ENCODE results near the gene GLI2.
A peak's percentile ranks its signal among the peaks of the same experiment; 100 is the strongest.

The GLI2 gene

GRCh38 chr2:120771781-120772208 is 36.1 kb downstream of the GLI2 start:
- DNase-seq: no peak

DNA sequence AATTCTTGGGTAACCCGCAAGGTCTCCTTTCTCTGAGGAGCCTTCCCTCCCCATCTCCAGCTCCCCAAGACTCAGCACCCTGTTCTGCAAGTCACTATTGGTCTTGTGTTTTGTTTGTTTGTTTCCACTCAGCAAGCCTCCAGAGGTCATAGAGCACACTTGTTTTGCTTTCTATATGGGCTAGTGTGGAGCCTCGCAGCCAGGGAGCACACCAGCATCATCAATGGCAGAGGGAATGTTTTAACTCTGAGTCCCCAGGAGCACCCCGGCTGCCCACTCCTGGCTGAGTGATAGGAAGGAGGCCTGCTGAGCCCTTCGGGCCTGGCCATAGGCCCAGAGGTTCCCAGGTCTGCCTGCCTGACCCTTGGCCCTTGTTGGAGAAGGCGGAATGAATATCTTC is 36.6 kb downstream of the GLI2 start:
- DNase-seq: no peak

DNA sequence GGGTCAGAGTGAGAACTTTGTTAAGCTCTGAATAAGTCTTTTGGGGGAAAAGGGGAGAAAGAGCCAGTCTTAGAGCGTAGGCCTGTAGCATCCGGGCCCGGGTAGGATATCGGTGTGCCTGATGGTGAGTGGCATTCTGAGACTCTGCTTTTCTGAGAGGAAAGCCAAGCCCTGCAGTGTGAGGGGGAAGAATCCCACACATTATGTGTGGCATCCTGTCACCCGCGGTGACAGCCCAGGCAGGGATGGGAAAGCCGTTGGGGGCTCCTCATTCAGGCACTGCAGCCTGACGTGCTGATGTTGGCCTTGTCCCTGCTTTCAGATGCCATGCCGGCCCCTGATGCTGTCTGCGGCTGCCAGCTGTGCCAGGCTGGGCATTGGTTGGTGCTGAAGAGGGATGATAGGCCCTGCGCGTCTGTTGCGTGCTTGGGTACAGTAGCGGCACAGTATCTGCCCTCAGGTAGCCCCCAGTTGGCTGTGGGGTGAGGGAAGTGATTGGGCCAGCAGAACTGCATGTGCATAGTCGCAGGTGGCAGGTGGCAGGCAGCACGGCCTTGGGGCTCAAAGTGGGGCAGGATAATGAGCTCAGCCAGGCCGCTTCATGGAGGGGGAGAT is 37.6 kb downstream of the GLI2 start:
- no peak for DNase-seq

- DNase-seq: no peak
Observed at GRCh38 chr2:120774557-120775160, 39.0 kb downstream of the GLI2 start.

DNA sequence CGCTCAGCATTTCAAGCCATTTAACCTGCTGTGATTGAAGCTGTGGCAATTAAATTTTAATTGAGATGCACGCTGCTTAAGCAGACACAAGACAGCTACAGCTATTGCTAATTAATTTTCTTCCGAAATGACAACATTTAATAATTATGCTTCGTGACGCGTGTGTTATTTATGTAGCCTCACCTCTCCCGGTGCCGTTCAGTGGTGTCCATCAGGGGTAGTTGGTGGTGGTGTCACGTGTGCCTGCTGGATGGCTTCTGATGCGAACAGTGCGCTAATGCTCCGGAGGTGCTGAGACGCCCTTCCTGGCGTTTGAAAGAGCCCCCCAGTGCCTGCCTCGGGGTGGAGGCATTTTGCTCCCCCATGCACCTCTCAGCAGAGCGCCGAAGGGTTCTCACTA is 39.5 kb downstream of the GLI2 start:
- no peak for DNase-seq

DNA sequence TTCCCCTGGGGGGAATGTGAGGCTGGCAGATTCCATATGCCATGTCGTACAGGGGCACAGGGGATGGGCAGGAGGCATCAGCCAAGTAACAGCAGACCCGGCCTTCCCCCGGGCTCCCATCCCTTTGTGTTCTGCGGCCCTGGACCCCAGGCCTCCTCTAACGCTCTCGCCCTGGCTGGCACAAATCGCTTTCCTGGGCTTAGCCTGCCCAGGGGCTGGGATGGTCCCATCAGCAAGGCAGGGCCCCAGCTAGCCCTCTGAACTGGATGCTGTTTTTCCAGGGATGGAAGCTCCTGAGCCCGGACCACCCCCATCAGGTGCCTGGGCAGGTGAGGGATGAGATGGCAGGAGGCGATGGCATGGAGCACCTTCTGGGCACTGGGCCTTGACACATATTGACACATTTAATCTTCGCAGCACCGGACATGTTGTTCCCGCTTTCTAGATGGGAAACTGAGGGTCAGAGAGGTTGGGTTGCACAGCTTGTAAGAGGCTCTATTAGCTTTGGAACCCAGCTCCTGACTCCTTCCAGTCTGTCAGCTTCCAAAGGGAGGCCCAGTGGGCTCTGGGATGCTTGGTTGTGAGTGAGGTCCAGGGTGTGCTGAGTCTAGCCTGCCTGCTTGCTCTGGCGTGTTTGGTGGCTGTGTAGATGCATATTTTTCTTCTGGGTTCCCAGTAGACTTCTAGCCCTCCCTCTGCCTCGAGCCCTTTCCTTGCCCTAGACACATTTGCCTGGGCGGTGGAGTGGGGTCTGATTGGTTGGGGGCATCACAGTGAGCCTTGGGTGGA is 40.3 kb downstream of the GLI2 start:
- DNase-seq: no peak

GRCh38 chr2:120776649-120777048 is 41.0 kb downstream of the GLI2 start:
- DNase-seq: no peak

GRCh38 chr2:120777170-120777751 is 41.6 kb downstream of the GLI2 start:
- no peak for DNase-seq

GRCh38 chr2:120777787-120778186 is 42.1 kb downstream of the GLI2 start:
- no peak for DNase-seq

DNA sequence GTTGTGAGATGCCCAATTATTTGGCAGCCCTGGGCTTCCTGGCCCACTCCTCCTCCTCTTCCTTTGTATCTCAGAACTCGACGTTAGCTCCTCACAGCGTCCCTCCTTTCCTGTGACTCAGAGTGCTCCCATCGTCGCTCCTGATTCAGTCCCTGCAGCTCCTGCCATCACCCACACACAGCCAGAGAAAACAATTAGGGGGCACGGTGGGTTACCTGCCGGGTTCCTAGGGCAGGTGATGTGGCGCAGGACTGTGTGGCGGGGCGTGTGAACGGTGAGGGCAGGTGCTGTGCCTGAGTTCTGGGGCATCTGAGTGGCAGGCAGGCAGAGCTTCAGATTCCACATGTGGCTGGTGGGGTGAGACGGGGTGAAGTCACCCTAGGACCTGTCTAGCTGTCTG is 42.6 kb downstream of the GLI2 start:
- DNase-seq: no peak

GRCh38 chr2:120779781-120780283 is 44.2 kb downstream of the GLI2 start:
- DNase-seq: no peak

- DNase-seq: no peak
Observed at GRCh38 chr2:120780402-120780801, 44.7 kb downstream of the GLI2 start.

GRCh38 chr2:120783371-120783791 is 47.7 kb downstream of the GLI2 start:
- peak; percentile 38 for DNase-seq

GRCh38 chr2:120783969-120784372 is 48.3 kb downstream of the GLI2 start:
- DNase-seq: no peak

Data from NCI-H187 treated with DMSO at 0.1 percent for 48 hours (cell line).